Measurements from ENCODE around the gene TDP1.

DNA sequence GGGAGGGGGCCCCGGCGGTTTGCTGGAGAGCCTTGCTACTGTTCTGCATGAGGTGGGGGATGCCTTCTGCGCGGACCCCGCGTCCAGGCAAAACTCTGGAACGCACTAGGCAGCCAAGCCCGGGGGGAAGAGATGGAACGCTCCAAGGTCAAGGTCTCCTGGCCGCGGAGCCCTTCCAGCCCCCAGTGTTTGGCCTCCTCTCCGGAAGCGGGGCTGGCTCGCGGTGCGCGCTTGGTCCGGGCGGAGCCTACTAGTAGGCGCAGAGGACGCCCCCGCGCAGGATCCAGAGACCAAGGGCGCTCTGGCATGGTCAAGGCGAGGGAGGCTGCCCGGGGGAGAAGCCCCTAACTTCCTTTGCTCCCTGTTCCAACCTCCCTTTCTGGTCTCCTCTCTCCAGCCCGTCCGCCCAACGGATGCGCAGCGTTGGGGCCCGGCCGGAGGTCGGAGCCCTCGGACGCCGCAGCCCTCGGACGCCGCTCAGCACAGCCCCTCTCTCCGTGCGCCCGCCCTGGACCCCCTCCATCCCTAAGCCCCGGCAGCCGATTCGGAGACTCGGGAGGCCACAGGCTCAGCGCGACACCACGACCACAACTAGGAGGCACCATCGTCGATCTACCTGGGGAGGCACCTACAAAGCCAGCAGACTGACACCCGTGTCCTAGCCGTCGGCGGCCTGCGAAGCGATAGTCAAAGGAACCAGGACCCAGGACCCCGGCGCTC, 105.4 kb downstream of the TDP1 start:
- TF ChIP-seq, protein P1, sequence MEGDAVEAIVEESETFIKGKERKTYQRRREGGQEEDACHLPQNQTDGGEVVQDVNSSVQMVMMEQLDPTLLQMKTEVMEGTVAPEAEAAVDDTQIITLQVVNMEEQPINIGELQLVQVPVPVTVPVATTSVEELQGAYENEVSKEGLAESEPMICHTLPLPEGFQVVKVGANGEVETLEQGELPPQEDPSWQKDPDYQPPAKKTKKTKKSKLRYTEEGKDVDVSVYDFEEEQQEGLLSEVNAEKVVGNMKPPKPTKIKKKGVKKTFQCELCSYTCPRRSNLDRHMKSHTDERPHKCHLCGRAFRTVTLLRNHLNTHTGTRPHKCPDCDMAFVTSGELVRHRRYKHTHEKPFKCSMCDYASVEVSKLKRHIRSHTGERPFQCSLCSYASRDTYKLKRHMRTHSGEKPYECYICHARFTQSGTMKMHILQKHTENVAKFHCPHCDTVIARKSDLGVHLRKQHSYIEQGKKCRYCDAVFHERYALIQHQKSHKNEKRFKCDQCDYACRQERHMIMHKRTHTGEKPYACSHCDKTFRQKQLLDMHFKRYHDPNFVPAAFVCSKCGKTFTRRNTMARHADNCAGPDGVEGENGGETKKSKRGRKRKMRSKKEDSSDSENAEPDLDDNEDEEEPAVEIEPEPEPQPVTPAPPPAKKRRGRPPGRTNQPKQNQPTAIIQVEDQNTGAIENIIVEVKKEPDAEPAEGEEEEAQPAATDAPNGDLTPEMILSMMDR (IDR thresholded peaks at IDR 0.05; ENCODE audit: insufficient read depth, low read length) = no peak
- TF ChIP-seq POLR2AphosphoS5 (IDR thresholded peaks at IDR 0.05; ENCODE audit: low read depth) = no peak

Measured in HL-60 (cell line).